ENCODE results near the gene PLCH2. TPM values are rescaled to one million over a fixed set of nuclear protein-coding genes. Genes with fewer than 3 reads are reported as not detected.

The PLCH2 gene
- total RNA-seq, 2 donors from 2014 or later: 5.7 to 27.4 TPM

DNA sequence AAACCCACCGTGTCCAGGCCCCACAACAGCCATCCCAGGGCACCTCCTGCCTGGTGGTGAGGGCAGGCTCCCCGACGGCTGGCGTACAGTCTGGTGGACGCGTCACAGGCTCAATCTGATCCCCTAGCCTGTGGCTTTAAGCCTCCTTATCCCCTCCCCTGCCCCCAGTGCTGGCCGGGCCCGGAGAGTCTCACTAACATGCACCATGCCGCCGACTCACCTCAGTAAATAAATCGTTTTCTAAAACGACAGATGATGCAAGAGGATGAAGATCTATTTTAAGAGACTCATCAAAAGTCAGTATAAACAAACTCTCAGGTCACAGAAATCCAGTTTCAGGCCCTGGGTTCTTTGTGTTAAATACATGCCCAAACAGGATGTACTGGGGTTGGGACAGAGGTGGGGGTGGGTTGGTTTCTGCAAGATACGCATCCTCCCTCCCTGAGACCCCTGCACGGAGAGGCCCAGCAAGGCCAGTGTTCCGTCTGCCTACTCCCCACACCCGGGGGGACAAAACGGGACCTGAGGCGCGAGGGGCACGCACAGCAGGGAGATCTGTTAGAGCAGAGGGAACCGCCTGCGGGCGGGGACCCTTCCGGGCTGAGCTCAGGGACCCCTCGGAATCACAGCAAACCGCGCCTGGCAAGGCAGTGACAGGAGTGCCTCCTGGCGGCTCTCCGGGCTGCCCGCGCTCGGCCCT is 47.3 kb downstream of the PLCH2 start:
- Histone ChIP-seq H3K36me3 (replicated peaks in 1 of 2; ENCODE audit: insufficient read depth in 1 of 2, low read depth in 2 of 2) (peaks cover 7 to 22% of the 10 kb centered on the region in 2 donors), H3K4me3 (no peak overlapping the region), H3K4me1 (peaks cover 46% of the 10 kb centered on the region), H3K27ac (no peak overlapping the region), H3K27me3 (no peaks in the 10 kb centered on the region), H3K9me3 (no peaks in the 10 kb centered on the region)
- DNase-seq: no peak
- 68 to 71% methylated on average over 10 to 32 of the region's 32 CpGs for WGBS, 2 donors
- intact Hi-C loops (cut with DNase I): loop anchor here (5.0 kb wide), 1 partner anchor 121 kb away; no protein-coding TSS in a partner anchor
- no peak for TF ChIP-seq POLR2A (IDR thresholded peaks at IDR 0.05)
- TF ChIP-seq, protein P1, sequence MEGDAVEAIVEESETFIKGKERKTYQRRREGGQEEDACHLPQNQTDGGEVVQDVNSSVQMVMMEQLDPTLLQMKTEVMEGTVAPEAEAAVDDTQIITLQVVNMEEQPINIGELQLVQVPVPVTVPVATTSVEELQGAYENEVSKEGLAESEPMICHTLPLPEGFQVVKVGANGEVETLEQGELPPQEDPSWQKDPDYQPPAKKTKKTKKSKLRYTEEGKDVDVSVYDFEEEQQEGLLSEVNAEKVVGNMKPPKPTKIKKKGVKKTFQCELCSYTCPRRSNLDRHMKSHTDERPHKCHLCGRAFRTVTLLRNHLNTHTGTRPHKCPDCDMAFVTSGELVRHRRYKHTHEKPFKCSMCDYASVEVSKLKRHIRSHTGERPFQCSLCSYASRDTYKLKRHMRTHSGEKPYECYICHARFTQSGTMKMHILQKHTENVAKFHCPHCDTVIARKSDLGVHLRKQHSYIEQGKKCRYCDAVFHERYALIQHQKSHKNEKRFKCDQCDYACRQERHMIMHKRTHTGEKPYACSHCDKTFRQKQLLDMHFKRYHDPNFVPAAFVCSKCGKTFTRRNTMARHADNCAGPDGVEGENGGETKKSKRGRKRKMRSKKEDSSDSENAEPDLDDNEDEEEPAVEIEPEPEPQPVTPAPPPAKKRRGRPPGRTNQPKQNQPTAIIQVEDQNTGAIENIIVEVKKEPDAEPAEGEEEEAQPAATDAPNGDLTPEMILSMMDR (IDR thresholded peaks at IDR 0.05): no peak
- ATAC-seq: no peak

DNA sequence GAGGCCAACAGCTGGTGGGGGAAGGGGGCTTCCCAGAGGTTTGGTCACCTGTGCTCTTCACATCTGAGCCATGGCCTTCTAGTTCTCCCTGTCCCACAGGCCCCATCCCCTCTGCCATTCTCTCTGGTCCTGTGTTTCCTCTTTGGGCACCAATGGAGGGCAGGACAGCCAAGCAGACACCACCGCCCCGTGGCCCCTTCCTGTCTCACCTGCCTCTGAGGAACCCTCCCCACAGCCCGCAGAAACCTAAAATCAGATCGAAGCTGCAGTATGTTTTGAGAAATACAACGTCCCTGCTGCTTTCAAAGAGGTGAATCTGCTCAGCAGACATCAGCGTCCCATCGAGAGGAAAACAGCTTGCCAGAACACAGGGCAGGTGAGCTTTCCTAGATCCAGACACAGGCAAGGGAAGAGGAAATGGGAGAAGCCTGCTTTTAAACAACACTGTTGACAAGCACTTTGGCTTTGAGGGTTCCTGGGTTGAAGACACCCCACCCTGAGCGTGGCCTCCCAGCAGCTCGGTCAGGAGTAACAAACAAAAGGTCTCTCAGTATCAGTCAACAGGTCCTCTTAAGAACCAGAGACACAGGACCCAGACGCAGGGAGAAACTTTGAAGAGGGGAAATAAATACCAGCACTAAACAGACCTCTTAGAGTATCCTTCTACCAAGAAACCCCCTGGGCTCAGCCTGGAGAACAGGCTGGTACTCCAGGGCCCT is 48.0 kb downstream of the PLCH2 start:
- 74 to 75% methylated on average over 10 of the region's 10 CpGs for WGBS, 2 donors
- ATAC-seq (no peak), DNase-seq (no peak)
- no peaks in the 10 kb centered on the region for H3K9me3 ChIP-seq
- TF ChIP-seq POLR2A (IDR thresholded peaks at IDR 0.05): no peak
- TF ChIP-seq, protein P1 (IDR thresholded peaks at IDR 0.05): no peak
- H3K36me3 ChIP-seq (replicated peaks in 1 of 2; ENCODE audit: insufficient read depth in 1 of 2, low read depth in 2 of 2): peaks cover 2 to 15% of the 10 kb centered on the region in 2 donors
- no peak overlapping the region for H3K27ac ChIP-seq
- H3K4me3 ChIP-seq: no peak overlapping the region
- peaks cover 53% of the 10 kb centered on the region for H3K4me1 ChIP-seq
- intact Hi-C loops (cut with DNase I): loop anchor here (5.0 kb wide), 1 partner anchor 122 kb away; no protein-coding TSS in a partner anchor
- no peaks in the 10 kb centered on the region for H3K27me3 ChIP-seq

DNA sequence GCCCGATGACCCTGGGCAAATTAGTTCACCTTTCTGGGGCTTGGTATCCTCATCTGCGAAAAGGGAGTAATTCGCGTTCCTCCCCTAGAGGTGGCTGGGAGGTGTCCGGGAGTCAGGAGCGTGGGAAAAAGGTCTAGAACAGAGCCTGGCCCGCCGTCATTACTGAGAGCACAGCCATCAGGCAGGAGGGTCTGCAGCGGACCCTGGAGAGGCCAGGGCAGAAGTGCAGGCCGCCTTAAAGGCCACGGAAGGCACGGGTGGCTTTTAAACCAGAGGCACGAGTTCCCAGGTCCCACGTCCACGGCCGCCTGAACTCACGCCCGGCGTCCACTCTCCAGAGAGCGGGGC is 49.5 kb downstream of the PLCH2 start:
- Histone ChIP-seq H3K4me1 (peaks cover 66% of the 10 kb centered on the region), H3K4me3 (peak overlapping the region; percentile 59 to 67), H3K27me3 (no peaks in the 10 kb centered on the region), H3K9me3 (no peaks in the 10 kb centered on the region), H3K36me3 (replicated peaks in 1 of 2; ENCODE audit: insufficient read depth in 1 of 2, low read depth in 2 of 2) (peaks cover 0 to 2% of the 10 kb centered on the region in 2 donors), H3K27ac (peak overlapping the region in 3 of 4 donors; percentile 61 to 80 (median 63))
- intact Hi-C loops (cut with DNase I): no loop called here
- WGBS, 2 donors: 0 to 2% methylated on average over 9 to 20 of the region's 20 CpGs
- ATAC-seq (no peak), DNase-seq (peak in 1 of 4 donors; percentile 31)
- TF ChIP-seq, protein P1 (IDR thresholded peaks at IDR 0.05): no peak
- no peak for TF ChIP-seq POLR2A (IDR thresholded peaks at IDR 0.05)

DNA sequence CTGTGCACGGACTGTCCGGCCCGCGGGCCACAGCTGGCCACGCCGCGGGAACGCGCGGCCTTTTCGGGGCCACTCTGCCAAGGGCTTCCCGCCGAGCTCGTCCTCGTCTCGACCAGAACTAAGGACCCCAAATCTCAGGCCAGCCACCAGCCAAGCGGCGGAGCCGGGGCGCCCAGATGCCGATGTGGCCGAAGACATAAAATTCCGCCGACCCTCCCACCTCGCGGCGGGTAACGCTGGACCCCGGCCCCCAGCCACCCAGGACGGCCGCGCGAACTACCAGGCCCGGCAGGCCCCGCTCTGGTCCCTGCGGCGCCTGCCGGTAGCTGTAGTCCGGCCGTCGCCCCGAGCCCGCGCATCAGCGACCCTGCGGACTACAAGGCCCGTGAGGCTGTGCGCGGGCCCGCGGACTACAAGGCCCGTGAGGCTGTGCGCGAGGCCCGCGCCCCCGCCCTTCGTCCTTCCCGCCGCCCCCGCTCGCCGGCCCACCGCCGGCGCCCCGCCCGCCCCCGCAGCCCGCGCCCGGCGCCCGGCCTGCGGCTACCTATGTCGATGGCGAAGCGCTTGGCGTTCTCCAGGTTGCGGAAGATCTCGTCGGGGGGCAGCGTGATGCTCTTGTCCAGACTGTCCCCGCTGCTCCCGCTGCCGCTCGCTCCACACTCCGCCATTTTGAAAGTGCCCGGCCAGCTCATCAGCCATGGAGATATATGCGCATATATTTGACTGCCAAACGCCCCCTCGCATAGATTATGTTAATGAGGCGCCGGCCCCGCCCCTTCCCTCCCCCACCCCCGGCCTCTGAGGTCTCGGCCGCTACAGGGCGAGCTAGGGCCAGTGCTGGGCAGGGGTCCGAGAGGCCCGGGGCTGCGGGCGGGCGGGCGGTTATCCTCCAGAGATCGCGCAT is 50.1 kb downstream of the PLCH2 start, which contains the start of gene PANK4:
Gene PANK4 (minus strand): TSS at position 677 of the 904 bp plus-strand sequence. CDS start 9 bp downstream, at position 668.
- peak; percentile 92 to 96 (median 94) for DNase-seq
- H3K4me1 ChIP-seq: peaks cover 72% of the 10 kb centered on the region
- no peaks in the 10 kb centered on the region for H3K36me3 ChIP-seq (replicated peaks in 1 of 2; ENCODE audit: insufficient read depth in 1 of 2, low read depth in 2 of 2)
- H3K27me3 ChIP-seq: no peaks in the 10 kb centered on the region
- H3K4me3 ChIP-seq: peak within 1 kb of the TSS; percentile 59 to 67
- no peaks in the 10 kb centered on the region for H3K9me3 ChIP-seq
- 1% methylated on average over 98 of the region's 107 CpGs; no CpG with 5 or more reads in 1 of the 2 donors for WGBS, 2 donors
- peak within 1 kb of the TSS; percentile 61 to 80 (median 64) for H3K27ac ChIP-seq
- peak; percentile 94 for ATAC-seq
- intact Hi-C loops (cut with DNase I): no loop called here
- TF ChIP-seq POLR2A (IDR thresholded peaks at IDR 0.05): peak in 2 of 3 donors; percentile 62 to 73
- TF ChIP-seq, protein P1 (IDR thresholded peaks at IDR 0.05): peak in 3 of 7 experiments; percentile 8 to 38 (median 38)

All from body of pancreas (tissue), 4 donors.